Inferior parietal cortex (tissue), 1 donor: ENCODE data around the gene STKLD1.
A peak's percentile ranks its signal among the peaks of the same experiment; 100 is the strongest.
"Not testable (repeated sequence)": the region's sequence is repeated elsewhere in the genome, so short reads cannot be mapped to it uniquely, and the experiment has no call there.

Source experiments
- DNase-seq: peaks from one replicate; pipeline ENCODE4 v3.0.0-alpha.2; 2016; ENCODE audit errors: extremely low spot score

The STKLD1 gene

DNA sequence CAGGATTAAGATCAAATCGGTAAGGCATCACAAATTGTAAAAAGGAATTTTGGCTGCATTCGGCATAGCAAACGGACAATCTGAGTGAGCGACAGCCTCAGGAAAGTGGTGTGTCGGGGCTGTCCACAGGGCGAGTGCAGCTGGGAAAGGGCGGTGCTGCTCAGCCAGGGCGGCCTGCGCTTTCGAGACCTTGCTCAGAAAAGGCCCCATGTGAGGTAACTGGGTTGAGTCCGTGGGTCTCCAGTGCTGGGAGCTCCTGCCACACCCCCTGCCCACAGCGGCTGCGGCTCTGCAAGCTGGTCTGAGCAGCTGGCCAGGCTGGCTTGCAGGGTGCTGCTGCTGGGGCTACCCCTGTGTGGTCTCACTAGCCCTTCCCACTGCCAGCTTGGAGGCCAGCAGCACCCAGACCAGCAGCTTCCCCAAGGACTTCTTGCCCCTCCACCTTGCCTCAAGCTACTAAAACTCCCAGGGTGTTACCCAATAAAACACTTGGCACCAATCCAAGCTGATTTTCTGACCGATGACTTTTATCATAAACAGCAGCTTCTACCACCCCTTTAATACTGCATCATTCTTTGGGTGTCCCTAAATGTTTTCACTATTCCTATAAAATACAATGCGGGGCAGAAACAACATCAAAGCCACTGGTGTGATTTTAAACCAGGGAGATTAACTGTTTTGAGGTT is 13.7 kb upstream of the STKLD1 start:
- no peak for DNase-seq

GRCh38 chr9:133366435-133366834 is 9.7 kb upstream of the STKLD1 start:
- DNase-seq: no peak

DNA sequence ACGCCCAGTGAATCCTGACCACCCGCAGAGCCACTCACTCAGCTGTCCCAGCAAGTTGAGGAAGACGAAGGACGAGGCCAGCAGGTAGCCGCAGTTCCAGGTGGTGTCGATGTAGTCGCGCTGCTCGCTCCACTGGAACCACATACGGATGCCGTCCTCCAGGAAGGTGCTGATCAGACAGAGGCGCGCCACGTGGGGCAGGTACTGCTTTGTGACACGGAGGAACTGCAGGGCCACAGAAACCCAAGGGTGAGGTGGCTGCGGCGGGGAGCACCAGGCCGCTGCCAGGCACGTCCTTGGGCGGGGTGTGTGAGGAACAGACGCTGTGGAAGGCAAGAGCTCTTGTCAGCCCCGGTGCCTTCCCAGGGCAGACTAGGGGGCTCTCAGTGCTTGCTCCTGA is 8.9 kb upstream of the STKLD1 start:
- DNase-seq: no peak

DNA sequence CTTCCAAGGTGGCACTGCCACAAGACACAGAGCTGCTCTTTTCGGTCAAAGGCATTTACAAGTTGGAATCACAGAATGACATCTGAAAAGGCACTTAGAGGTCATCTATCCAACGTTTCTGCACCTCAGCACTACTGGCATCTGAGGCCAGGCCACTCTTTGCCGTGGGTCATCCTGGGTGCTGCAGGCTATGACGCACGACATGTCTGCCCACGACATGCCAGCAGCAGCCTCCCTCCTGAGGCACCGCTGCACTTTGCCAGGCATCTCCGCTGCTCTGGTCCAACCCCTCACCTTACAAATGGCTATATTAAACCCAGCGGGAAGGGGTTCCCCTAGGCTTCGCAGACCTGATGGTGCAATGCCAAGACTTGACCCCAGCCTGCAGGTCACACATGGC is 8.4 kb upstream of the STKLD1 start:
- no peak for DNase-seq

GRCh38 chr9:133368249-133368881 is 7.8 kb upstream of the STKLD1 start:
- DNase-seq: no peak

DNA sequence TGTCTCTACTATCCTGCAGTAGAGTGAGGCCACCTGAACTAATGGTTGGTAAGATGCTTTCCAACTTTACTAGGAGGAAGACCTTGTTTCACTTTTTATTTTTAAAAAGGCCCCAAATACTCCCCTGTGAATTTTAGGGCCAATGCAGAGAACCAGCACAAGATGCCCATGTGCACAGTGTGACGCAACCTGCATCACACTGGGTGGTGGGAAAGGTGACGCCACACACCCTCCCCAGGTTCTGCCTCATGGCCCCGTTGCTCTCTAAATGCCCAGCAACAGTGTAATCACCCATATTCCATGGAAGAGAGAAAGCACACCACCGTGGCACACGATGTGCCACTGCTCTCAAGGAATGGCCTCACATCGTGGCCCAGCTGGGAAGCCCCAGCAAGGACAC is 6.7 kb upstream of the STKLD1 start:
- no peak for DNase-seq

DNA sequence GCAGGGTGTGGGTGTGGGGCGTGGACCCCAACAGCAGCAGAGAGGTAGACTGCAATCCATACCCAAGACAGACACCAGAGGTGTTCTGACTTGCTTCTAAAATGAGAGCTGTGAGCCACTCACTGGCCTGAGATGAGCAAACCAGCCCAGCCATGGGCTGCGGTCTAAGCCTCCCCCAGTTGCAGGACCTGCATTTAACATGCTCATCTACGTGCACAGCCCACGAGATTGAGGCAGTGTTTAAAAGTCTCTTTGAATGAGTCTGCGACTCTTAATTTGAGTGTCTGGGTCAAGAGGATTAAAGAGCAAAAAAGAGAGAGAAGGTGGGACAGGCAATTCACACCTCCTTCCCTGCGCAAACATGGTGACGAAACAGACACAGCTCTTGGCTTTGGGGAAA is 6.2 kb upstream of the STKLD1 start:
- no peak for DNase-seq

DNA sequence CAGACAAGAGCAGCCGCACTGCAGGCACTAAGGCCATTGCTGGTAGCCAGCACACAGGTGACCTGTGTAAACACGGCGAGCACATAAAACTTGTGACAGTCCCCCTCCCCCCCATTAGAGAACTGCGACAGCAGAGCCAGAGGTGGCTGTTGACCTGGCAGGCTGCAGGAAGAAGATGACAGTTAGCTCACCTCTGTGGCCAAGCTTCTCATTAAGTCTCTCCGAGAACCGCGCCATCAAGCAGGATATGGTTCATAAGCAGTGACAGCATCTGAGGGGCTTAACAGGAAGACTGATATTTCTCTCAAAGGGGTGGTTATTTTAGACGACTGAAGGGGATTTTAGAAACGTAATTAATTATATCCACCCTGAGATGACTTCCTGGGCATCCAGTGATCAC is 5.5 kb upstream of the STKLD1 start:
- no peak for DNase-seq

DNA sequence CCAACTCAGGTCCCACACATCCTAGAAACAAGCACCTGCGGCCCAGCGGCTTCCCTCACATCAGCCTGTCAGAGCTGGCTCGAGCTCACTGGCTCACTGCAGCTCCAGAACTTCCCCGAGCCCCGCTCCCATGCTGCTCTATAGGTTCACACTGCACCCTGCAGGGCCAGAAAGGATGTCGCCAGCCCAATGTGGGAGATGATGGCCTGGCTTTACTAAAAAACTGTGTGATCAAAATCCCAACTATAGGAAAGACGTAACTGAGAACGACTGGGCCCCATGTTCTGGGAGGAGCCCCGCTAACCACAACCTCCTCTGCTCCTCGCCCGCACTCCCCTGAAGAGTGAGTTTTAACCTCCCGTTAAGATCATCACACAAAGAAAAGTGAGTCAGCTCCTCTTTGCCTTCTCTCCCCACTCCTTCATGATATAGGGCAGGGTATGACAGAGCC is 4.9 kb upstream of the STKLD1 start:
- no peak for DNase-seq

GRCh38 chr9:133372144-133372543 is 4.0 kb upstream of the STKLD1 start:
- no peak for DNase-seq

DNA sequence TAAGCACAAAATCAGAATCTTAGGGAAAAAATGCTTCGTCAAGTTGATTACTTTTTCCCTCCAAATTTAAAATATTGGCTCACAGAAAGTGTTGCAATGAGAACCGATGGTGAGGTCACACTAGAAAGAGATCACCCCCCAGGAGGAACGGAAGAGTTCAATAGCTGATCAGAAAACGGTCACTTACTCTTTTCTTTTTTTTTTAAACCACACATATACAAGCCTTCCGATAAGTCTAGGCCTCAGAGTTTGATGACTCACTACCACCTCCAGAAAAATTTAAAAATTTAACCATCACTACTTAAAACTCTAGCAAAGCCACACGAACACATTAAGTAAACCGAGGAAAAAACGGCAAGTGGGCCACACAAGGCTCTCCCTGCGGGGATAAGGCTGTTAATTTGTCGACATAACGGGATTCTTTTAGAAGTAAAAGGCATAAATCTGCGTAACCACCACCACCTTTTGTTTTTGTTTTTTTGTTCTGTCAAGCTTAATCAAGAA is 1.5 kb upstream of the STKLD1 start:
- DNase-seq: no peak

- DNase-seq: no peak
Observed at GRCh38 chr9:133375116-133375723, 946 bp upstream of the STKLD1 start.

DNA sequence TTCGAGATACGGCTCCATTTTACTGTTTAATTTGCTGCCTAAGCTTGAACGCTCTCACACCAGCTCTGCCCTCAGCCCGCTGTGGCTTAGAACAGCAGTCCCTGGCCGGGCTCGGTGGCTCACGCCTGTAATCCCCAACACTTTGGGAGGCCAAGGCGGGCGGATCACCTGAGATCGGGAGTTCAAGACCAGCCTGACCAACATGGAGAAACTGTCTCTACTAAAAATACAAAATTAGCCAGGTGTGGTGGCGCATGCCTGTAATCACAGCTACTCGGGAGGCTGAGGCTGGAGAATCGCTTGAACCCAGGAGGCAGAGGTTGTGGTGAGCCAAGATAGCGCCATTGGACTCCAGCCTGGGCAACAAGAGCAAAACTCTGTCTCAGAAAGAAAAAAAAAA is 1.1 kb downstream of the STKLD1 start:
- not testable (repeated sequence) for DNase-seq

DNA sequence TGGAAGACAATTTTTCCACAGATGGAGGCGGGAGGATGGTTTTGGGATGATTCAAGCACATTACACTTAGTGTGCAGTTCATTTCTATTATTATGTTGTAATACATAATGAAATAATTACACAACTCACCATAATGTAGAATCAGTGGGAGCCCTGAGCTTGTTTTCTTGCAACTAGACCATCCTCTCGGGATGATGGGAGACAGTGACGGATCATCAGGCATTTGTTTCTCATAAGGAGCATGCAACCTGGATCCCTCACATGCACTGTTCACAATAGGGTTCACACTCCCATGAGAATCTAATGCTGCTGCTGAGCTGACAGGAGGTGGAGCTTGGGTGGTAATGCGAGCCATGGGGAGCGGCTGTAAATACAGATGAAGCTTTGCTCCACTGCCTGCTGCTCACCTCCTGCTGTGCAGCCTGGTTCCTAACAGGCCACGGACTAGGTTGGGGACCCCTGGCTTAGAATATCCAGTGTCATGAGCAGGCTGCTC is 1.6 kb downstream of the STKLD1 start:
- no peak for DNase-seq

- no peak for DNase-seq
Observed at GRCh38 chr9:133378408-133378962, 2.3 kb downstream of the STKLD1 start.

DNA sequence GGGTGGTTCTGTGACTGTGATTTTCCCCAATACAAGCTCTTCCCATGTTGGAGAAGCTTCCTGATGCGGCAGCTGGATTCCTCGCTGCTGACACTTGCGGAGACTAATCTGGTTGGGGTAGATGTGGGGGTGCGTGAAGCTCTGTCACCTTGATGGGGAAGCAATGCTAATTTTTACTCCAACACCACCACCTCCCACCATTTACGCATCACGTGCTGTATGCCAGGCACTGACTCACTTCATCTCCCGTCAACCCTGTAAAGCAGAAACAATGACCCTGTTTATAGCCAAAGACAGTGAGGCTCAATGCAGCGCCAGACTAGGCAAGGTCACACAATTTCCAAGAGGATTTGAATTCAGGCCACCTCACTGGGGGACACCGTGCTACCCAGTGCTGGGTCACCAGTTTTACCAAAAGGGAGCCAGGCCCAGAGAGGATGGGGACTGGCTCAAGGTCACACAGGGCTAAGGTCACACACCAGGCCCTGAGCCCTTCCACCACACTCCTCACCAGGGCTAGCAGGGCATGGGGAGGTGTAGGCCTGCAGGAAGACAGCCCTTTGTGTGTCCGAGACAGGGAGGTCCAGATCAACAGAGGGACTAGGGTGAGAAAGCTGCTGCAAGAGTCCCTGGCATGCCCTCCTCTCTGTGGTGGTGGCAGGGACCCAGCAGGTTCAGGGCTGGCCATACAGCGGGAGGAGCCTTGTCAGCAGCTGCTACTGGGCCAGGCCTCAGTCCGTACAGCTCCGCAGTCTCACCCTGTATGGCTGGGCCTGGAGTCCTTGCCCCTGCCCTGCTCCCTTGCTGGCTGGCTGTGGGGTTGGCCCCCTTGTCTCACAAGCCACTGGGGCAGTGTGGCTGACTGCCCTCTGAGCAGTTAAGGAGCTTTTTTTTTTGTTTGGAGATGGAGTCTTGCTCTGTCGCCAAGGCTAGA is 3.3 kb downstream of the STKLD1 start:
- DNase-seq: no peak

- peak; percentile 47 for DNase-seq
Observed at GRCh38 chr9:133380734-133381133, 4.6 kb downstream of the STKLD1 start.

GRCh38 chr9:133382507-133383141 is 6.5 kb downstream of the STKLD1 start:
- no peak for DNase-seq

- no peak for DNase-seq
Observed at GRCh38 chr9:133383438-133383837, 7.3 kb downstream of the STKLD1 start.

- DNase-seq: no peak
Observed at GRCh38 chr9:133384736-133385321, 8.7 kb downstream of the STKLD1 start.

DNA sequence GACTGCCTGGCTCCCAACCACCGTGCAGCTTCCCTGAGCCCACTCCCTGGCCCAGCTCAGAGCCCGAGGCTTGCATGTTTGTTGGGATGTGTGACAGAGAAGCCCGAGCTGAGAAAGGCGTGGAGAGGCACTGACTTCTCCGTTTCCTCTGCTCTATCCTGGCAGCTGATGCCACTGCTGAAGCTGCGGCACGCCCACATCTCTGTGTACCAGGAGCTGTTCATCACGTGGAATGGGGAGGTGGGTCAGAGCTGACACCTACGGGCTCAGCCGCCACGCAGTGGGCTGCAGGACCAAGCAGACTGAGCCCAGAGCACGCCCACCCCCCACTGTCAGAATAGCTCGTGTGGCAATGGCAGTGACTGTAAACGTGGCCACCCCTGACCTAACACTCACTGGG is 9.3 kb downstream of the STKLD1 start:
- no peak for DNase-seq
